ENCODE results near the gene PRSS53. TPM values are rescaled to one million over a fixed set of nuclear protein-coding genes. Genes with fewer than 3 reads are reported as not detected.

The PRSS53 gene
- total RNA-seq, 2 donors from 2014 or later: 2.5 TPM

GRCh38 chr16:31052114-31052513 is 36.6 kb downstream of the PRSS53 start:
- DNase-seq (ENCODE audit: low spot score): no peak
- intact Hi-C loops (cut with DNase I): no loop called here
- TF ChIP-seq POLR2A (IDR thresholded peaks at IDR 0.05) (no peak), POLR2AphosphoS5 (IDR thresholded peaks at IDR 0.05) (no peak), CTCF (IDR thresholded peaks at IDR 0.05) (no peak)
- WGBS: 80% methylated on average over 2 of the region's 2 CpGs
- H3K9me3 ChIP-seq: no peaks in the 10 kb centered on the region
- no peak overlapping the region for H3K27ac ChIP-seq
- no peak overlapping the region for H3K4me3 ChIP-seq
- H3K27me3 ChIP-seq (replicated peaks; ENCODE audit: insufficient read depth): no peaks in the 10 kb centered on the region
- H3K4me1 ChIP-seq (replicated peaks): no peaks in the 10 kb centered on the region
- no peaks in the 10 kb centered on the region for H3K36me3 ChIP-seq

DNA sequence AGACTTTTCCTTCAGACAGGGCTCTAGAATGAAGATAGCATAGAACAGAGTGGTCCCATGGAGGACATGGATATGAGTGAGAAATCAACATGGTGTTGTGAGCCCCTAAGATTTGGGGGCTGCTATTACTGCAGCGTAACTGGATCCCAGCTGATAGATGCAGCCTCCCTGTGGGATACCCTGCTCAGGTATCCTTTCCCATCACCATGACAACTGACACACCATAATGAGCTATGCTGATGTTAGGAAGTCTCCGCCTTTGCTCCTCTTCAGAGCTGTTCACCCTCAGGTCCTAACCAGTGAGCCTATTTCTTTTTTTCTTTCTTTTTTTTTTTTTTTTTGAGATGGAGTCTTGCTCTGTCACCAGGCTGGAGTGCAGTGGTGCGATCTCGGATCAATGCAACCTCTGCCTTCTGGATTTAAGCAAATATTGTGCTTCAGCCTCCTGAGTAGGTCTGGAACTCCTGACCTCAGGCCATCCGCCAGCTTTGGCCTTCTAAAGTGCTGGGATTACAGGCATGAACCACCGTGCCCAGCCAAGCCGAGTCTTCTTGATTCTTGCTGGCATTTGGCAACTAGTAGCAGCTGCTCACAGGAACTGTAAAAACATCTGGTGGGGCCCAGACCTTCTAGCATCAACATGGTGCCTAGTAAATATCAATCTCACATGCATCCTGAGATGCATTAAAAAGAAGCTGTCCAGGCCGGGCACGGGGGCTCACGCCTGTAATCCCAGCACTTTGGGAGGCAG is 38.3 kb downstream of the PRSS53 start:
- TF ChIP-seq POLR2A (IDR thresholded peaks at IDR 0.05) (no peak), POLR2AphosphoS5 (IDR thresholded peaks at IDR 0.05) (no peak), CTCF (IDR thresholded peaks at IDR 0.05) (no peak)
- no peak overlapping the region for H3K27ac ChIP-seq
- H3K9me3 ChIP-seq: no peaks in the 10 kb centered on the region
- H3K4me1 ChIP-seq (replicated peaks): no peaks in the 10 kb centered on the region
- H3K36me3 ChIP-seq: no peaks in the 10 kb centered on the region
- intact Hi-C loops (cut with DNase I): no loop called here
- no peak overlapping the region for H3K4me3 ChIP-seq
- no peak for DNase-seq (ENCODE audit: low spot score)
- H3K27me3 ChIP-seq (replicated peaks; ENCODE audit: insufficient read depth): no peaks in the 10 kb centered on the region
- 72% methylated on average over 10 of the region's 10 CpGs for WGBS

GRCh38 chr16:31043898-31044481 is 44.8 kb downstream of the PRSS53 start:
- WGBS: 96% methylated on average over 4 of the region's 4 CpGs
- no peaks in the 10 kb centered on the region for H3K9me3 ChIP-seq
- intact Hi-C loops (cut with DNase I): no loop called here
- H3K36me3 ChIP-seq: peaks cover 0 to 8% of the 10 kb centered on the region in 2 donors
- no peak overlapping the region for H3K27ac ChIP-seq
- no peak for TF ChIP-seq POLR2AphosphoS5 (IDR thresholded peaks at IDR 0.05)
- no peak for TF ChIP-seq POLR2A (IDR thresholded peaks at IDR 0.05)
- TF ChIP-seq CTCF (IDR thresholded peaks at IDR 0.05): no peak
- no peaks in the 10 kb centered on the region for H3K27me3 ChIP-seq (replicated peaks; ENCODE audit: insufficient read depth)
- no peak overlapping the region for H3K4me3 ChIP-seq
- no peaks in the 10 kb centered on the region for H3K4me1 ChIP-seq (replicated peaks)
- DNase-seq (ENCODE audit: low spot score): no peak

DNA sequence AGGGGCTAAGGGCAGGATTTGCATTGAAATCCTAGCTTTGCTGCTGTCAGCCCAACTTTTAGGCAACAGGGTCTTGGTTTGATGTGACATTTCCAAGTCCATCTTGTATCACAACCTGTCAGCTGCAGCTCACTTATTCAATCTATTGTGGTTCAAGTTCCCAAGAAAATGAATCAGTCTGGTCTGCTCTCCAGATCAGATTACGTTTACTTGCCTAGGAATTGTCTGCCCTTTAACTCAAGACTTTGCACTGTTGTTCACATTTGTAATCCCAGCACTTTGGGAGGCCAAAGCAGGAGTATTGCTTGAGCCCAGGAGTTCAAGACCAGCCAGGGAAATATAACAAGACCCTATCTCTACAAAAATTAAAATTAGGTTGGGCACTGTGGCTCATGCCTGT is 45.4 kb downstream of the PRSS53 start:
- Histone ChIP-seq H3K36me3 (peaks cover 0 to 15% of the 10 kb centered on the region in 2 donors), H3K4me3 (no peak overlapping the region), H3K27me3 (replicated peaks; ENCODE audit: insufficient read depth) (no peaks in the 10 kb centered on the region), H3K4me1 (replicated peaks) (no peaks in the 10 kb centered on the region), H3K9me3 (no peaks in the 10 kb centered on the region), H3K27ac (no peak overlapping the region)
- TF ChIP-seq POLR2AphosphoS5 (IDR thresholded peaks at IDR 0.05) (no peak), POLR2A (IDR thresholded peaks at IDR 0.05) (no peak), CTCF (IDR thresholded peaks at IDR 0.05) (no peak)
- DNase-seq (ENCODE audit: low spot score): no peak
- 83% methylated on average over 1 of the region's 1 CpG for WGBS
- intact Hi-C loops (cut with DNase I): no loop called here

DNA sequence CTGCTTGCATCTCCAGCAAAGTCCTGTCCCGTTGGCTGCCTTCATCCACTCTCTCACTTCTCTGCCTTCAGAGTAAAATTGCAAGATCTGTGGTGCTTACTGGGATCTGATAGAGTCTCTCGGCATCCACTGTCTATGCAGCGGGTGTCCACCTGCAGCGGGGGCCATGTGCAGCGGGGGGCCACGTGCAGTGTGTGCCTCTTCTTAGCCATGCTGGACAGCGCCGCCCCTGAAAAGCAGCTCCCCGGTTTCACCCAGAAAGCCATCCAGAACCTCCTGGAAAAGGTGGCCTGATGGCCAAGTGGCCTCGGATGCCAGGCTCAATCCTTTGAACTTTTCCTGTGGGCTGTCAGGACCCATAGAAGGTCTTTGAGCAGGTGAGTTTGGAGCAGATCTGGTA is 45.9 kb downstream of the PRSS53 start:
- TF ChIP-seq POLR2A (IDR thresholded peaks at IDR 0.05): no peak
- no peak for TF ChIP-seq CTCF (IDR thresholded peaks at IDR 0.05)
- H3K4me1 ChIP-seq (replicated peaks): no peaks in the 10 kb centered on the region
- peaks cover 0 to 17% of the 10 kb centered on the region in 2 donors for H3K36me3 ChIP-seq
- WGBS: 88% methylated on average over 10 of the region's 10 CpGs
- no peaks in the 10 kb centered on the region for H3K9me3 ChIP-seq
- H3K27me3 ChIP-seq (replicated peaks; ENCODE audit: insufficient read depth): no peaks in the 10 kb centered on the region
- H3K27ac ChIP-seq: no peak overlapping the region
- DNase-seq (ENCODE audit: low spot score): no peak
- H3K4me3 ChIP-seq: no peak overlapping the region
- intact Hi-C loops (cut with DNase I): no loop called here
